ENCODE data around the gene COX15.

DNA sequence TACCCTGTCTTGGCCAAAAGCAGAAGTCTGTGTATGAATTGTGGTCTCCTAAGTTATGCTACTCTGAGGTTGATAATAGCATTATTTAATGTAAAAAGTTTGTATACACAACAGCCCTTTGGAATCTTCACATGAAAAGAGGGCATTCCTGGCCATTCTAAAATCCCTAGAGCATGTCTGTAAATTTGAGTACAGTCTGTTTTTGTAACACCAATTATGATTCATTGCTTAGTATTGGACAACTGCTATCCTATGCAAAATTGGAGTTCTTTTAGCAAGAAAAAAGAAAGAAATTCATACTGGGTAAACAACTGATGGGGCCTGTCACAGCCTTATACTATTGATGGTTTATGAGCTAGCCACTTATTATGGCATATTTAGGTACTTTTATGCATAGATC, 10.3 kb upstream of the COX15 start:
- no peak for TF ChIP-seq SUZ12 (IDR thresholded peaks at IDR 0.05; ENCODE audit: extremely low read depth, insufficient read depth, insufficient read length)
- TF ChIP-seq YY1 (IDR thresholded peaks at IDR 0.05; ENCODE audit: insufficient read depth, insufficient read length): no peak
- TF ChIP-seq ZNF274 (IDR thresholded peaks at IDR 0.05; ENCODE audit: low read depth, low read length): no peak
